GM19239 (cell line): ENCODE measurements around the gene TPRKB.
"Not testable (repeated sequence)": the region's sequence is repeated elsewhere in the genome, so short reads cannot be mapped to it uniquely, and the experiment has no call there.

Source experiments
- DNase-seq: peaks from one replicate; pipeline ENCODE4 v3.0.0; 2011; ENCODE audit warnings: low spot score; ENCODE audit not compliant: insufficient read length
- FAIRE-seq: peaks from 2 replicates; lab custom pipeline; 2011; peaks lifted over from hg19 to GRCh38; lab: Jason Lieb, UNC

TPRKB gene

GRCh38 chr2:73736855-73737779, at the start of gene TPRKB:
Gene TPRKB (minus strand): TSS chr2:73737345. CDS start chr2:73734569, 2,776 bp downstream.
- peak; percentile 96 for FAIRE-seq
- DNase-seq = peak; percentile 97

GRCh38 chr2:73783883-73784282, 46.7 kb upstream of the TPRKB start, which contains the start of gene C2orf78:
Gene C2orf78 (plus strand): TSS chr2:73784183. CDS start chr2:73784310, 127 bp downstream.
- DNase-seq, FAIRE-seq: not testable (repeated sequence)

GRCh38 chr2:73783402-73783801, 46.3 kb upstream of the TPRKB start:
- not testable (repeated sequence) for FAIRE-seq, DNase-seq

GRCh38 chr2:73780237-73780582, 43.1 kb upstream of the TPRKB start:
- FAIRE-seq (no peak), DNase-seq (no peak)

DNA sequence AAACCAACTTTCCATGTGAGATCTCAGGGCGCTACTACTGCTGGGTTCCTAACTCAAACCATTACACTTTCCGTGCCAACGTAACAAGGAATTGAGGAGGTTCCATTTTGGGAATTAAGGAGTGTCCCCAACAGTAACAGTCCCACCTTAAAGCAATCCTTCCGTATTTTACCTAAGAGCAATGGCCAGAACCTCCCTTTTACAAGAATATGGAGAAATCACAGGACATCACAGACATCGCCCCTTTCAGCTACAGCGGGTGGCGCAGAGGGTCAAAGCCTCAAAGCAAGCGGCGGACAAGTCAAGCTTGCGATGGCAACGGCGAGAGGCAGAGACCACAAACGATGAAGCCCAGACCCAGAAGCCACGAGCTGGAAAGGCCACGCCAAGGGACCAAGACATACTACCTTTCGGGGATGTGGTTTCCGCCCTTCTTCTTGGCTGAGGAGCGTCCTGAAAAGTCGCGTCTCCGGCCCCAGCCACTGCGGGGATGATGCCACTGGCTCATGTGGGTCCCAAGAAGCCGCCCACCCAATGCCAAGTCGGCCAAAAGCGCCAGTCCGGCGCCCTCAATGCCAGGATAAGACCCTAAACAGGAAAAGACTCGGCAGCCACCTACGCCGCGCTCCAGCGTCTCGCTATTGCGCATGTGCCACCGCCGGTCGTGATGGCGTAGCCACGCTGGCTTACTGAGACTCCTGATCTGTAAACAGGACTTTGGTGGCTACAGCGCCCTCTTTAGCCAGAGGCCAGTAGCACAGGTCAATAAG, 42.5 kb upstream of the TPRKB start, which contains the start of gene DUSP11:
Gene DUSP11 (minus strand): TSS at position 637 of the 770 bp plus-strand sequence. CDS start 129 bp downstream, at position 508.
- DNase-seq (peak; percentile 79), FAIRE-seq (peak; percentile 99)

GRCh38 chr2:73778867-73779466, 41.8 kb upstream of the TPRKB start:
- FAIRE-seq, DNase-seq: not testable (repeated sequence)

DNA sequence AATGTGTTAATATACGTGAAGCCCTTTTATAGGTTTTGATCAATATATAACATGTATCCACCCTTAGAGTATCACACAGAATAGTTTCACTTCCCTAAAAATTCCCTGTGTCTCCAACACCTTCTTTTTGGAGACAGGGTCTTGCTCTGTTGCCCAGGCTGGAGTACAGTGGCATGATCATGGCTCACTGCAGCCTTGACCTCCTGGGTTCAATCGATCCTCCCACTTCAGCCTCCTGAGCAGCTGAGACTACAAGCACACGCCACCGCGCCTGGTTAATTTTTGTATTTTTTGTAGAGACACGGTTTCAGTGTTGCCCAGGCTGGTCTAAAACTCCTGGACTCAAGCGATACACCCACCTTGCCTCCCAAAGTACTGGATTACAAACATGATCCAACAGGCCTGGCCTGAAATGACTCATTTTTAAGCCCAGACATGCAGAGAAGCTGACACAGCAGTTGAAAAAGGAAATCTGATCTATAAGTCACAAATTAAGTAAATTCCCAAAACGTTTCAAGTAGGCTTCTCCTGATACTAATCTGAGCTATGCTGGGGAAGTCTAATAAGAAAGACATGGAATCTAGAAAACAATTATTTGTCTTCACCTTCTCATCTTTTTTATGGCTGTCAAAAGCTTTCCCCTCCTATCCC, 39.8 kb upstream of the TPRKB start:
- no peak for FAIRE-seq
- DNase-seq = no peak

DNA sequence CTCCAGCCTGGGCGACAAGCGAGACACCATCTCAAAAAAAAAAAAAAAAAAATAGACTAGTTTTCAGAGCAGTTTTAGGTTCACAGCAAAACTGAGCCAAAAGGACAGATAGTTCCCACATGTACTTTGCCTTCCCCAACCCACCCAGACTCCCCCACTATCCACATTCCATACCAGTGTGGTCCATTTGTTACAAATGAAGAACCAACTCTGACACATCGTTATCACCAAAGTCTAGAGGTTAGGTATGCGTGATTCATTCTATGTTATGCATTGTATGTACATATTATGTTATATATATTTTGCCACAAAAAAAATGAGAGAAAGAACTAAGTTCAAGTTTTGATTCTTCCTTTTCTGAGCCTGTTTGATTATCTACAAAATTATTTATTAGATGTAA, 39.2 kb upstream of the TPRKB start:
- FAIRE-seq (no peak), DNase-seq (no peak)

DNA sequence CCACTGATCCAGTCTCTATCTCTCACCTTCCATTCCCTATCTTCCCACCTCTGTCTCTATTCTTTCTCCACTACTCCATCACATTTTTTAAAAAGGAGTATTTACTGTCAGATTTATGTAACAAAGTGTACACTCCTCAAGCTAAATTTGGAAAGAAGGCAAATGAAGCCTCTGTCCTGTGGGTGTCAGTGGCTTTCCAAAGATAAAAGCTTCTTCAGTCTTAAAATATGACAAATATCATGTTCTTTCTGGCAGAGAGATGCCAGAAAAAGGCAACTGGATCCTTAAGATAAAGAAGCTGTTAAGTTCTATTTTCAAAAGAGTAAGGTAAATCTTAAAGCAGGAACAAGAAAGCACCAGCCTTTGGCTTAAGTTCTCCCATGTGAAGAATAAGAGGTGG, 35.7 kb upstream of the TPRKB start:
- FAIRE-seq = no peak
- DNase-seq = no peak

DNA sequence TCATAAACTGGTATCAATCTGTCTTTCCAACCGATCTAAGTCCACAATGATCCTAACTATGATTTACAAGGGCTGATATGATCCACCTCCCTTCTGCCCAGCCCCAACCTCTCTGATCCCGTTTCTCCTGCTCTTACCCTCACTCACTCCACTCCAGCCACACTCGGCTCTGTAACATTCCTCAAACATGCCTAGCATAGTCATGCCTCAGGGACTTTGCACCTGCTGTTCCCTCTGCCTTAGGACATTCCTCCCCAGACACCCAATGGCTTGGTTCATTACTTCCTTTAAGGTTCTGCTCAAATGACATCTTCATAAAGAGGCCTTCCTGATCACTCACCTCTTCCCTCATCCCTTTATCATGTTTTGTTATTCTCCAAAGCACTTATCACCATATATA, 33.6 kb upstream of the TPRKB start:
- FAIRE-seq = no peak

DNA sequence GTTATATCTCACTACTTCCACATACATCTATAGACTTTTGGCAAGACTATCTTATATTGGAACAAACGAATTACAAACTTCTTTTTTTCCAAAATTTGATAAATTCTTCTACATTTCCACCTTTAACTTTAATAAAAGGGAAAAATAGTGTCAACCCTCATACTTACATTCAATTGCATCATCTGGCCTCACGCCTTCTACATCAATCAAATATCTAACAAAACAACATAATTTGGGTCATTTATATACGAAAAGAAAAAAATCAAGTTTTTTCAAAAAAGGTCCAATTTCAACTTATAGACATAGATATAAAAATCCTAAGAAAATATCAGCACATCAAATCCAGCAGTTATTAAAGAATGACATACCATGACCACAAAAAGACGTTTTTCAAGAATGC, 29.8 kb upstream of the TPRKB start:
- no peak for DNase-seq
- FAIRE-seq = no peak

More for the DNA sequence above, 33.6 kb upstream of the TPRKB start:
- DNase-seq = no peak

GRCh38 chr2:73766349-73766748, 29.2 kb upstream of the TPRKB start:
- no peak for FAIRE-seq
- no peak for DNase-seq

GRCh38 chr2:73764945-73765344, 27.8 kb upstream of the TPRKB start:
- no peak for FAIRE-seq
- no peak for DNase-seq

DNA sequence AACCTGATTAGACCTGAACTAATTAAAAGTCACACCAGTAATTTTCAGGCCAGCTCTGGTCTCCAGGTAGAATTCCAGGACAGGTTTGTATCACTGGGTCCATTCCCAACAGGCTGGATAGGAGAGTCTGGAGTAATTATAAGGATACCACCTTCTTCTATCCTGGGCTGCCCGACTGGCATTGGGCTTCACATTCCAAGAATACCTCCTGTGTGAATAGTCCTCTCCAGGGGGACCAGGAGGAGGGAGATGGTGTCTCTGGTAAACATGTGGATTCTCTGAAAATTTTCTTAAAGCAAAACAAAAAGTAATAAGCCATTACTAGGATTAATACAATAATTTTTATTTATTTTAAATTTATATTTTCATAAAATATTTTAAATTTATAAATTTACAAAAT, 25.4 kb upstream of the TPRKB start:
- DNase-seq (no peak), FAIRE-seq (no peak)

GRCh38 chr2:73759904-73760303, 22.8 kb upstream of the TPRKB start:
- no peak for DNase-seq
- FAIRE-seq = no peak

GRCh38 chr2:73759285-73759764, 22.2 kb upstream of the TPRKB start:
- DNase-seq (no peak), FAIRE-seq (no peak)

GRCh38 chr2:73754332-73754731, 17.2 kb upstream of the TPRKB start:
- not testable (repeated sequence) for FAIRE-seq, DNase-seq

DNA sequence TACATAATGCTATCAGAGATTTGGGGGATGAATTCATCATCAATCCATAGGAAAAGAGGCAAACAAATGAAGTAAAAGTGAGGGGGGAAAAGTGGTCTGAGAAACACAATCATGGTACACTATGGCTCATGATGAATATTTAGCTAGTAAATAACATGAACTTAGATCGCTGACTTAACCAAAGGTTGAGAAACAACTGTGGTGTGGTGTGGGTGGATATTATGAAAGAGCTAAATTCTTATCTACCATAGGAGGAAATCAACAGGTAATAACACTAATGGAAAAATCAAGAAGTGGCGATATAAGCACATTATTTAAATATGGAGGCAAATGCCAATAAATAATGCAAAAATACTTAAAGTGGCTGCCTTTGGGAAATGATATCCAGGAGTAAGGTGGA, 12.2 kb upstream of the TPRKB start:
- FAIRE-seq (no peak), DNase-seq (no peak)

- FAIRE-seq (no peak), DNase-seq (no peak)
Measured at GRCh38 chr2:73746877-73747208, 9.7 kb upstream of the TPRKB start.
